ENCODE data around the gene EWSR1. TPM values are rescaled to one million over a fixed set of nuclear protein-coding genes. Genes with fewer than 3 reads are reported as not detected.

EWSR1 gene
- total RNA-seq, 2 experiments from 2014 or later = 284 to 302 TPM

GRCh38 chr22:29268511-29269229 is 602 bp downstream of the EWSR1 start:
- Mint-ChIP-seq H3K36me3 (peaks cover 41% of the 10 kb centered on the region), H3K4me1 (peaks cover 40% of the 10 kb centered on the region), H3K4me3 (peak overlapping the region; percentile 86), H3K9me3 (no peaks in the 10 kb centered on the region), H3K27ac (peak overlapping the region; percentile 95), H3K27me3 (no peaks in the 10 kb centered on the region)
- POLR2A ChIA-PET = interaction anchor here (0.6 to 2.6 kb wide), 5 partner anchors 35 to 503 kb away, joined by 3 to 11 read pairs (median 3); partner anchors contain the start of gene GAS2L1
- peak; percentile 27 for ATAC-seq (ENCODE audit: low read depth)
- no peak for DNase-seq

- DNase-seq (no peak), ATAC-seq (ENCODE audit: low read depth) (no peak)
- Mint-ChIP-seq H3K4me1 (peaks cover 42% of the 10 kb centered on the region), H3K27ac (peak overlapping the region; percentile 93), H3K4me3 (peak overlapping the region; percentile 86), H3K9me3 (no peaks in the 10 kb centered on the region), H3K27me3 (no peaks in the 10 kb centered on the region), H3K36me3 (peaks cover 44% of the 10 kb centered on the region)
- POLR2A ChIA-PET = interaction anchor here (2.6 kb wide), 1 partner anchor 35 kb away, joined by 11 read pairs; no protein-coding TSS in a partner anchor
Measured at GRCh38 chr22:29269230-29269604, 1.1 kb downstream of the EWSR1 start.

GRCh38 chr22:29269731-29270474 is 1.8 kb downstream of the EWSR1 start:
- Mint-ChIP-seq H3K27ac (peak overlapping the region; percentile 93), H3K4me3 (peak overlapping the region; percentile 86), H3K4me1 (peaks cover 45% of the 10 kb centered on the region), H3K27me3 (no peaks in the 10 kb centered on the region), H3K9me3 (no peaks in the 10 kb centered on the region), H3K36me3 (peaks cover 44% of the 10 kb centered on the region)
- POLR2A ChIA-PET = interaction anchor here (1.0 kb wide), 1 partner anchor 10 kb away, joined by 3 read pairs; no protein-coding TSS in a partner anchor
- ATAC-seq (ENCODE audit: low read depth) (no peak), DNase-seq (no peak)

- DNase-seq (no peak), ATAC-seq (ENCODE audit: low read depth) (no peak)
- Mint-ChIP-seq H3K27me3 (no peaks in the 10 kb centered on the region), H3K27ac (peak overlapping the region; percentile 27), H3K36me3 (peaks cover 46% of the 10 kb centered on the region), H3K4me3 (peak overlapping the region; percentile 86), H3K9me3 (no peaks in the 10 kb centered on the region), H3K4me1 (peaks cover 47% of the 10 kb centered on the region)
- POLR2A ChIA-PET = interaction anchor here (1.0 to 1.1 kb wide), 2 partner anchors 9 to 10 kb away, joined by 3 read pairs; no protein-coding TSS in a partner anchor
Measured at GRCh38 chr22:29270475-29271271, 2.6 kb downstream of the EWSR1 start.

- no peaks in the 10 kb centered on the region for H3K27me3 Mint-ChIP-seq
- H3K9me3 Mint-ChIP-seq = no peaks in the 10 kb centered on the region
- DNase-seq (no peak), ATAC-seq (ENCODE audit: low read depth) (no peak)
- H3K27ac Mint-ChIP-seq = no peak overlapping the region
- peaks cover 57% of the 10 kb centered on the region for H3K36me3 Mint-ChIP-seq
- POLR2A ChIA-PET = no interaction called here
- peaks cover 44% of the 10 kb centered on the region for H3K4me1 Mint-ChIP-seq
- H3K4me3 Mint-ChIP-seq = no peak overlapping the region
Measured at GRCh38 chr22:29272624-29273023, 4.6 kb downstream of the EWSR1 start.

GRCh38 chr22:29275167-29275566 is 7.1 kb downstream of the EWSR1 start:
- DNase-seq (no peak), ATAC-seq (ENCODE audit: low read depth) (no peak)
- no peaks in the 10 kb centered on the region for H3K27me3 Mint-ChIP-seq
- H3K9me3 Mint-ChIP-seq = no peaks in the 10 kb centered on the region
- peaks cover 42% of the 10 kb centered on the region for H3K4me1 Mint-ChIP-seq
- POLR2A ChIA-PET = no interaction called here
- H3K27ac Mint-ChIP-seq = no peak overlapping the region
- no peak overlapping the region for H3K4me3 Mint-ChIP-seq
- H3K36me3 Mint-ChIP-seq = peaks cover 58% of the 10 kb centered on the region

- Mint-ChIP-seq H3K4me1 (peaks cover 34% of the 10 kb centered on the region), H3K27ac (no peak overlapping the region), H3K9me3 (no peaks in the 10 kb centered on the region), H3K4me3 (no peak overlapping the region), H3K36me3 (peaks cover 53% of the 10 kb centered on the region), H3K27me3 (no peaks in the 10 kb centered on the region)
- DNase-seq = no peak
- POLR2A ChIA-PET = interaction anchor here (0.6 to 1.1 kb wide), 2 partner anchors 28 to 30 kb away, joined by 3 read pairs; partner anchors contain the start of gene GAS2L1
- ATAC-seq (ENCODE audit: low read depth) = no peak
Measured at GRCh38 chr22:29275819-29276565, 7.9 kb downstream of the EWSR1 start.

- peaks cover 52% of the 10 kb centered on the region for H3K36me3 Mint-ChIP-seq
- no peaks in the 10 kb centered on the region for H3K9me3 Mint-ChIP-seq
- H3K27me3 Mint-ChIP-seq = no peaks in the 10 kb centered on the region
- no peak overlapping the region for H3K27ac Mint-ChIP-seq
- DNase-seq = no peak
- POLR2A ChIA-PET = no interaction called here
- H3K4me1 Mint-ChIP-seq = peaks cover 25% of the 10 kb centered on the region
- ATAC-seq (ENCODE audit: low read depth) = no peak
- no peak overlapping the region for H3K4me3 Mint-ChIP-seq
Measured at GRCh38 chr22:29277927-29278326, 9.9 kb downstream of the EWSR1 start.

GRCh38 chr22:29284196-29284595 is 16.1 kb downstream of the EWSR1 start:
- Mint-ChIP-seq H3K27ac (no peak overlapping the region), H3K4me1 (peaks cover 13% of the 10 kb centered on the region), H3K9me3 (no peaks in the 10 kb centered on the region), H3K36me3 (peaks cover 53% of the 10 kb centered on the region), H3K4me3 (no peak overlapping the region), H3K27me3 (no peaks in the 10 kb centered on the region)
- POLR2A ChIA-PET = no interaction called here
- no peak for DNase-seq
- no peak for ATAC-seq (ENCODE audit: low read depth)

- no peak for DNase-seq
- POLR2A ChIA-PET = no interaction called here
Measured at GRCh38 chr22:29288837-29289236, 20.8 kb downstream of the EWSR1 start.

GRCh38 chr22:29290061-29290460 is 22.0 kb downstream of the EWSR1 start:
- ATAC-seq (ENCODE audit: low read depth) (no peak), DNase-seq (no peak)
- Mint-ChIP-seq H3K9me3 (no peaks in the 10 kb centered on the region), H3K4me1 (peaks cover 11% of the 10 kb centered on the region), H3K4me3 (no peak overlapping the region), H3K27ac (no peak overlapping the region), H3K36me3 (peaks cover 55% of the 10 kb centered on the region), H3K27me3 (no peaks in the 10 kb centered on the region)
- POLR2A ChIA-PET = no interaction called here

More at GRCh38 chr22:29288837-29289236, 20.8 kb downstream of the EWSR1 start:
- H3K9me3 Mint-ChIP-seq = no peaks in the 10 kb centered on the region
- H3K27ac Mint-ChIP-seq = peak overlapping the region; percentile 51
- H3K4me1 Mint-ChIP-seq = peaks cover 13% of the 10 kb centered on the region
- ATAC-seq (ENCODE audit: low read depth) = no peak
- H3K4me3 Mint-ChIP-seq = no peak overlapping the region
- no peaks in the 10 kb centered on the region for H3K27me3 Mint-ChIP-seq
- H3K36me3 Mint-ChIP-seq = peaks cover 59% of the 10 kb centered on the region

- DNase-seq (no peak), ATAC-seq (ENCODE audit: low read depth) (no peak)
- Mint-ChIP-seq H3K9me3 (no peaks in the 10 kb centered on the region), H3K4me3 (no peak overlapping the region), H3K36me3 (peaks cover 51% of the 10 kb centered on the region), H3K27me3 (no peaks in the 10 kb centered on the region), H3K27ac (no peak overlapping the region), H3K4me1 (peaks cover 11% of the 10 kb centered on the region)
- POLR2A ChIA-PET = no interaction called here
Measured at GRCh38 chr22:29291215-29291614, 23.1 kb downstream of the EWSR1 start.

- no peaks in the 10 kb centered on the region for H3K27me3 Mint-ChIP-seq
- no peak overlapping the region for H3K27ac Mint-ChIP-seq
- no peak for ATAC-seq (ENCODE audit: low read depth)
- POLR2A ChIA-PET = no interaction called here
- H3K4me1 Mint-ChIP-seq = peaks cover 6% of the 10 kb centered on the region
- H3K4me3 Mint-ChIP-seq = no peak overlapping the region
- H3K9me3 Mint-ChIP-seq = no peaks in the 10 kb centered on the region
- H3K36me3 Mint-ChIP-seq = peaks cover 44% of the 10 kb centered on the region
- DNase-seq = no peak
Measured at GRCh38 chr22:29292379-29292778, 24.3 kb downstream of the EWSR1 start.

Measured in activated naive CD8-positive, alpha-beta T cell treated with anti-CD3 and anti-CD28 coated beads, Interleukin-2, amount 10 ng/mL, durations not matched to agents 7 days and 5 days (primary cell).